Urinary bladder (tissue), 4 donors: ENCODE results near the gene KPNA1. TPM values are rescaled to one million over a fixed set of nuclear protein-coding genes. Genes with fewer than 3 reads are reported as not detected.
"Not testable (repeated sequence)": the region's sequence is repeated elsewhere in the genome, so short reads cannot be mapped to it uniquely, and the experiment has no call there.

Experiments used
- DNase-seq: peaks from one replicate; pipeline ENCODE4 v3.0.0-alpha.2; 2015; ENCODE audit errors: extremely low spot score
- H3K27ac ChIP-seq: one replicate; pipeline ENCODE4 v1.5.1; 2013; ENCODE audit warnings: low read depth, mild to moderate bottlenecking, moderate library complexity
- H3K36me3 ChIP-seq: one replicate; pipeline ENCODE4 v1.6.1; 2013; ENCODE audit warnings: mild to moderate bottlenecking, moderate library complexity; ENCODE audit not compliant: insufficient read depth
- H3K4me1 ChIP-seq: one replicate; pipeline ENCODE4 v1.6.1; 2013; ENCODE audit warnings: mild to moderate bottlenecking, moderate library complexity; ENCODE audit not compliant: insufficient read depth
- H3K4me3 ChIP-seq: one replicate; pipeline ENCODE4 v1.5.1; 2013; ENCODE audit warnings: low read depth, low read length
- WGBS: extraction: QIAGEN DNeasy Blood & Tissue Kit; methylation state at CpG from one replicate; pipeline ENCODE4 v1.1.7; 2013; 5-methylcytosine and 5-hydroxymethylcytosine counted together
- polyA plus RNA-seq: library from polyadenylated mRNA; stranded (reverse); fragments of 200-250 nt; gene quantifications from one replicate; pipeline ENCODE4 v1.2.3, GENCODE V29; 2013
- total RNA-seq: library from RNA; depleted of rRNA; stranded (reverse); fragments of >200 nt; gene quantifications from one replicate; pipeline ENCODE4 v1.2.3, GENCODE V29; 2014
- donor health status: healthy with polysubstance abuse.
- donor health status: healthy.

KPNA1 gene
- total and polyA plus RNA-seq, 2 donors: 22.5 to 38.0 TPM

DNA sequence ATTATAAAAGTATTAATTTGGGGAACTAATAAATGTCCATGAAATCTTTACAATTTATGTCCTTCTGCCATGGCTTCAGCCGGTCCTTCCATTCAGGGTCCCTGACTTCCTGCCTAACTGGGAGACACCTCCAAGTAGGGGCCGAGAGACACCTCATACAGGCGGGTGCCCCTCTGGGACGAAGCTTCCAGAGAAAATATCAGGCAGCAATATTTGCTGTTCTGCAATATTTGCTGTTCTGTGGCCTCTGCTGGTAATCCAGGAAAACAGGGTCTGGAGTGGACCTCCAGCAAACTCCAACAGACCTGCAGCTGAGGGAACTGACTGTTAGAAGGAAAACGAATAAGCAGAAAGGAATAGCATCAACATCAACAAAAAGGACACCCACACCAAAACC lies 70.2 kb downstream of the KPNA1 start:
- not testable (repeated sequence) for DNase-seq, H3K27ac ChIP-seq, H3K36me3 ChIP-seq, H3K4me1 ChIP-seq, H3K4me3 ChIP-seq
- WGBS: 98% methylated on average over 5 of the region's 5 CpGs

DNA sequence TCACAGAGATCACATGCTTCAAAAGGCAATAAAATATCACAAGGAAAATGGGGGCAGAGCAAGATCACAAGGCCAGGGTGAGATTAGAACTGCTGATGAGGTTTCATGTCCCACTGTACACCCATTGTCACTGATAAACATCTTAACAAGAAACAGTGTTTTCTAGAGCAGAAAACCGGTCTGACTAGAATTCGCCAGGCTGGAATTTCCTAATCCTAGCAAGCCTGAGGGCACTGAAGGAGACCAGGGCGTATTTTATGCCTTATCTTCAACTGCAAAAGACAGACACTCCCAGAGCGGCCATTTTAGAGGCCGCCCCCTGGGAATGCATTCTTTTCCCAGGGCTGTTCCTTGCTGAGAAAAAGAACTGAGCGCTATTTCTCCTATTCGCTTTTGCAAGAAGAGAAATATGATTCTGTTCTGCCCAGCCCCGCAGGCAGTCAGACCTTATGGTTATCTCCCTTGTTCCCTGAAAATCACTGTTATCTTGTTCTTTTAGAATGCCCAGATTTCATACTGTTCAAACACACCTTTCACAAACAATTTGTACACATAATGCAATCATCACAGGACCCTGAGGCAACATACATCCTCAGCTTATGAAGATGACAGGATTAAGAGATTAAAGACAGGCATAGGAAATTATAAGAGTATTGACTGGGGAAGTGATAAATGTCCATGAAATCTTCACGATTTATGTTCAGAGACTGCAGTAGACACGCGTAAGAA lies 70.8 kb downstream of the KPNA1 start:
- DNase-seq, H3K4me1 ChIP-seq, H3K27ac ChIP-seq, H3K4me3 ChIP-seq, H3K36me3 ChIP-seq: not testable (repeated sequence)
- 93% methylated on average over 11 of the region's 11 CpGs for WGBS

DNA sequence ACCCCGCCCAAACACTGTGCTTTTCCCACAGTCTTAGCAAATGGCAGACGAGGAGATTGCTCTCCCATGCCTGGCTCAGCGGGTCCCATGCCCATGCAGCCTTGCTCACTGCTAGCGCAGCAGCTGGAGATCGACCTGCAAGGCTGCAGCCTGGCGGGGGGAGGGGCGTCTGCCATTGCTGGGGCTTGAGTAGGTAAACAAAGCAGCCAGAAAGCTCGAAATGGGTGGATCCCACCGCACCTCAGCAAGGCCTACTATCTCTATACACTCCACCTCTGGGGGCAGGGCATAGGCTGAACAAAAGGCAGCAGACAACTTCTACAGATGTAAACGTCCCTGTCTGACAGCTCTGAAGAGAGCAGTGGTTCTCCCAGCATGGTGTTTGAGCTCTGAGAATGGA lies 71.6 kb downstream of the KPNA1 start:
- Histone ChIP-seq H3K4me3 (no peak overlapping the region), H3K36me3 (peaks cover 4% of the 10 kb centered on the region), H3K27ac (no peak overlapping the region), H3K4me1 (no peaks in the 10 kb centered on the region)
- 72% methylated on average over 10 of the region's 10 CpGs for WGBS
- no peak for DNase-seq

DNA sequence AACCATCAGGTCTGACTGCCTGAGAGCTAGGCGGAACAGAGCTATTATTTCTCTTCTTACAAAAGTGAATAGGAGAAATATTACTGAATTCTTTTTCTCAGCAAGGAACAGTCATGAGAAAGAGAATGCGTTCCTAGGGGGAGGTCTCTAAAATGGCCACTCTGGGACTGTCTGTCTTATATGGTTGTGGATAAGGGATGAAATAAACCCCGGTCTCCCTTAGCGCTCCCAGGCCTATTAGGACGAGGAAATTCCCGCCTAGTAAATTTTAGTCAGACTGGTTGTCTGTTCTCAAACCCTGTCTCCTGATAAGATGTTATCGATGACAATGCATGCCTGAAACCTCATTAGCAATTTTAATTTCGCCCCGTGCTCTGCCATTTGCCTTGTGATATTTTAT lies 78.8 kb downstream of the KPNA1 start:
- Histone ChIP-seq H3K4me3 (no peak overlapping the region), H3K4me1 (no peaks in the 10 kb centered on the region), H3K36me3 (peaks cover 6% of the 10 kb centered on the region), H3K27ac (no peak overlapping the region)
- DNase-seq: no peak
- WGBS: 93% methylated on average over 9 of the region's 9 CpGs

DNA sequence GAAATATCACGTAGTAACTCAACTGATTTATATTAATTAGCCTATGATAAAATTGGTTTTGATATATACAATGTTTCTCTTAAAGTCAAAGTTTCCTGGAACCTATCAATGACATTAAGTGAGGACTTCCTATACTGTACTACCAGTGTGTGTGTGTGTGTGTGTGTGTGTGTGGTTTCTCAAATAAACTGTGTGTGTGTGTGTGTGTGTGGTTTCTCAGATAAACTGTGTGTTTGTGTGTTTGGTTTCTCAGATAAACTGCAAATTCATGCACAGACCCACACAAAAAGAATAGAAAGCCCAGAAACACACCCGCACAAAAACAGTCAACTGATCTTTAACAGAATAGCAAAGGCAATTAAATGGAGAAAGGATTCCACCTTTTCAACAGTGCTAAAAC lies 84.4 kb downstream of the KPNA1 start:
- H3K36me3 ChIP-seq: no peaks in the 10 kb centered on the region
- H3K27ac ChIP-seq: no peak overlapping the region
- no peak for DNase-seq
- no peak overlapping the region for H3K4me3 ChIP-seq
- no peaks in the 10 kb centered on the region for H3K4me1 ChIP-seq
- WGBS: 93% methylated on average over 2 of the region's 2 CpGs

DNA sequence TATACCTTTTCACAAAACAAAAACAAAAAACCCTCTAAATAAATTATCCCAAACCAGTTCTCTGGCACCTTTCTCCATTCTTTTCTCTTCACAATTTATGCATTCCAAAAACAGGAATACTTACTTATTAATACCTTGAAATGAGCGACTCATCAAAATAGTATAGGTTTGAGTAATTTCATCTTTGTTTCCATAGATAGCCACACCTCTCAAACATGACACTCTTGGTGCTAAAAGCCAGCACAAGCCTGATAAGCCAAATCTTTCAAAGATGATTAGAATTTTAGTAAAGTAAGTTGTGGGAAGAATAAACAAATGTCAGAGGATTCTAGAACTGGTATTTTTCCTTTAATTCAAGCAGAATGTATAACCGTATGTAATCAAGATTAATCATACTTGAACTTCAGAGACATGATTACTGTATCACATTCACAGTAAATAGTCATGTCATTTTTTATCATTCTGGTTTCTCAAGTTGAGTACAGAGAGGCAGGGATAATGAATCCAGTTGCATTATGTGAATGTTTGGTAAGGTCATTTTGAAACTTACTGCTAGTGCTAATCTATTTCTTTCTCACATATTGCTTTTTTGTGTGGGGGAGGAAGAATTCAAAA lies 86.8 kb downstream of the KPNA1 start:
- no peaks in the 10 kb centered on the region for H3K36me3 ChIP-seq
- 85% methylated on average over 2 of the region's 2 CpGs for WGBS
- no peak overlapping the region for H3K4me3 ChIP-seq
- no peak for DNase-seq
- no peak overlapping the region for H3K27ac ChIP-seq
- H3K4me1 ChIP-seq: no peaks in the 10 kb centered on the region

DNA sequence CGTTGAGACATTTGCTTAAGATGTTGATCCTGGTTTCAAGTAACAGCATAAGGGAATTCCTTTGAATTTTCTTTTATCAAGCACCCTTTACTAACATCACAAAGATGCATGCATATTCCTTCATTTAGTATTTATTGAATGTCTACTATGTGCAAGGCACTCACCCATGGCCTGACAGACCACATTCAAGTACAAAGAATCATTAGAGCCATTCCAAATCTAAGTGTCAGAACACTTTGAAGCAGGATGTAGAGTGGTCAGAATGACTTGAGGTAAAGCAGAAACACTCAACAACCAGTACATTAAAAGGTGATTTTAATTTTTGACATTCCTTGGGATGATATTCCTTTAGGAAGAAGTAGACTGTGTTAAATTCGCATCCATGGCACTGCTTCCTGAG lies 92.9 kb downstream of the KPNA1 start:
- WGBS: 86% methylated on average over 2 of the region's 2 CpGs
- no peak for DNase-seq

DNA sequence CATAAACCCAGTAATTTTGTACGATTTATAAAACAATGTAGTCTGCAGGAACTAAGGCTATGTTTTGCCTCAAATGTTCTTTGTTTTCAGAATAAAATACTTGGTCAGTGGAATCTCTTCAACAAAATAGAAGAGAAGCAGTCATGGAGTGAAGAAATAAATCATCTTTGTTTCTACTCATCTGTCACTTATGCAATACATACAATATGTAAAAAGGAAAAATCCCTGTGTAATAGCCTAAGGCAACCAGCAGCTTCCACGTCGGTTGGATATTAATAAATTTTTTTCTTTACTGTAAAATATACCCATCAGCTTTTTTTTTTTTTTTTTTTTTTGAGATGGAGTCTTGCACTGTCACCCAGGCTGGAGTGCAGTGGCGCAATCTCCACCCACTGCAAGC lies 93.6 kb downstream of the KPNA1 start:
- WGBS: 91% methylated on average over 4 of the region's 4 CpGs
- Histone ChIP-seq H3K36me3 (no peaks in the 10 kb centered on the region), H3K4me1 (peaks cover 2% of the 10 kb centered on the region), H3K4me3 (no peak overlapping the region), H3K27ac (no peak overlapping the region)
- DNase-seq: no peak

More for the DNA sequence above, 92.9 kb downstream of the KPNA1 start:
- H3K36me3 ChIP-seq: no peaks in the 10 kb centered on the region
- no peak overlapping the region for H3K27ac ChIP-seq
- H3K4me1 ChIP-seq: peaks cover 2% of the 10 kb centered on the region
- no peak overlapping the region for H3K4me3 ChIP-seq

DNA sequence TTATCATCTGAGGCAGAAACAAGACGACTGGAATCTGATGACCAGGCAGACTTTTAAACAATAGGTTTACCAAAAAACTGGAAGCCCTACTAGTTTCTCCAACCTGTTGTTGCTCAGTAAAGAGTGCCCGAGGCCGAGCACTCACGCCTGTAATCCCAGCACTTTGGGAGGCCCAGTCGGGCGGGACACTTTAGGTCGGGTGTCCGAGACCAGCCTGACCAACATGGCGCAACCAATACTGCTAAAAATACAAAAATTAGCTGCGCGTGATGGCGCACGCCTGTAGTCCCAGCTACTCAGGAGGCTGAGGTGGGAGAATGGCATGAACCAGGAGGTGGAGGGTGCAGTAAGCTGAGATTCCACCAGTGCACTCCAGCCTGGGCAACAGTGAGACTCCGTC lies 97.8 kb downstream of the KPNA1 start:
- Histone ChIP-seq H3K4me3 (peak overlapping the region; percentile 58), H3K4me1 (peaks cover 2% of the 10 kb centered on the region), H3K27ac (no peak overlapping the region), H3K36me3 (no peaks in the 10 kb centered on the region)
- DNase-seq: no peak
- WGBS: 52% methylated on average over 14 of the region's 14 CpGs

DNA sequence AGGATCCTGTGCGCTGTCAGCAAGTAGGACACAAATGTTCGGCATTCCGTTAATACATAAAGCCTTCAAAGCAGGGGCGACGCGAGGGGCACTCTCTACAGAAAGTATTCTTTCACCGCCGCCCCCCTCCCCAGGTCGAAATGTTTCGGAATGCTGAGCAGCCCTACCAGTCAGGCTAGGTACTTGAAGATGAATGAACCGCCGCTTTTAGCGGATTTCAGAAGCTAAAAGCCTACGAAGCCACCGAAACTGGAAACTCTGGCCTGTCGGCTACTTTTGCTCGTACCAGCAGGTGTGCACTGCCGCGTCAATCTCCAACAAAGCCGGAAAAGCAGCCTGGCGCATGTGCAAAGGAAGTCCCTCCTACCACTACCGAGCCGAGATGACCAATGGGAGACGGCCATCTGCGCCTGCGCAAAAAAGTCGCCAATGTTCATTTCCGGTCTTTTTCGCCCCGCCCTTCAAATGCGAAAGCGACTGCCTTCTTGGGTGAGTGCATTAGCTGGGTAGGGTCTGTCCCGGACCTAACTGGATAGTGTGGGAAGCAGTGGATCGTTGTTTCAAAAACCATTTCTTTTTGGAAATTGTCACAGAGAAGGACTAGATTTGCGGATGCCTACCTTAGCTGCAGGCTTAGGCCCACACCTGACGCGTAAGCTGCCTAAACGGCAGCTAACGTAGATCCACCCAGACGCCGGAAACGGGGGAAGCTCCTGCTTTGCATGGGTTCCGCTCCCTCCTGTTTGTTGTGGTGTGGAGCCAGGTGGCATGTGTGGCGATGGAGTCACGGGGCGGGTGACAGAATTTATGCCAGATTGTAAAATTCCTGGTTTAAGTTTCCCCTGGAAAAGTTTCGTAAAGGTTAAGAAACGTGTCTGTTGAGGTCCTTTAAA lies 98.7 kb downstream of the KPNA1 start, which contains the start of gene WDR5B:
TSS of gene WDR5B (minus strand) at position 301 of the 893 bp plus-strand sequence. CDS start 534 bp downstream, outside the sequence.
- Histone ChIP-seq H3K4me1 (peaks cover 2% of the 10 kb centered on the region), H3K27ac (peak within 1 kb of the TSS; percentile 63), H3K4me3 (peak within 1 kb of the TSS; percentile 64), H3K36me3 (no peaks in the 10 kb centered on the region)
- DNase-seq: peak; percentile 98
- WGBS: under 1% methylated on average over 48 of the region's 48 CpGs

DNA sequence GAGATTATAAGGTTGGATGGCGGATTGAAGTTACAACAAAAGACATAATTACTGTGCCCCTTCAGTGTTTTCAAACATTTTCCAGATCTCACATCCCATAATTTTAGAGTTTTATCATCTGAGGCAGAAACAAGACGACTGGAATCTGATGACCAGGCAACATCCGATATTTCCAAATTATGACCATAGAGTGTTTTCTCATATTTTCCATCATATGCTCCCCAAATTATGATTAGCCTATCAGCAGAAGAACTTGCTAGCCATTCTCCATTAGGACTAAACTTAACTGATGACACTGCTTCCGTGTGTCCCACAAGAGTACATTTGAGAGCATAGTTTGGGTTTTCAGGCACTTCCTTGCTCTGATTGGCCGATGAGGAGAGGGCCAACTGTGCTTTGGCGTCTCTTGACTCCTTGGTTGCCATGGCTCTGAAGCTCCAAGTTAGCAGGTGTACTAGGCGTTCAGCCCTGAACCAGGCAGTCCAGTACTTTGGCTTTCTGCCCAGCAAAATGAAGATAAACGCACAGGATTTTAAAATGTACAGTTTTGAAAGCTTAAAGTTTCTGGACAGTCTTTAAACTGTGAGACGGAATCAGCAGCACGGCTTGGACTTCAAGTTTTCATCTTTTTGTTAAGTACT lies 99.5 kb downstream of the KPNA1 start:
- Histone ChIP-seq H3K4me1 (peaks cover 2% of the 10 kb centered on the region), H3K27ac (peak overlapping the region; percentile 63), H3K4me3 (peak overlapping the region; percentile 64), H3K36me3 (no peaks in the 10 kb centered on the region)
- peak; percentile 17 for DNase-seq
- 20% methylated on average over 10 of the region's 10 CpGs for WGBS

DNA sequence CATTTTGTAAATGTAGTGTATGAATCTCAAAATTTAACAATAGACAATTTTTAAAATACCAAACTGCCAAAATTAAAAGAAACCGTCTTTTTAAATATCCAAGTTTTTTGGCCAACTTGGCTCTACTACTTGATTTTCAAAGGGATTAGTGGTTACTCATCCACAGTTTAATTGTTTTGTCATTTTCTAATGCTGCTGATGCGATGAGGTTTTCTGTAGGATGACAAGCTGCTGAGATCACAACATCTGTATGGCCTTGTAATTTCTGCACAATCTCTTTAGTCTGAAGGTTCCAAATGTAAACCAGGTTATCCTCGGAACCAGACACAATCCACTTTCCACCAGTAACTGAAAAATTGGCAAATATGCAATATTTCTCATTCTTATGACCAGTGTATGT lies 100.3 kb downstream of the KPNA1 start:
- 75% methylated on average over 3 of the region's 3 CpGs for WGBS
- no peak for DNase-seq
- peaks cover 3% of the 10 kb centered on the region for H3K36me3 ChIP-seq
- H3K4me1 ChIP-seq: peaks cover 2% of the 10 kb centered on the region
- H3K27ac ChIP-seq: no peak overlapping the region
- H3K4me3 ChIP-seq: no peak overlapping the region

DNA sequence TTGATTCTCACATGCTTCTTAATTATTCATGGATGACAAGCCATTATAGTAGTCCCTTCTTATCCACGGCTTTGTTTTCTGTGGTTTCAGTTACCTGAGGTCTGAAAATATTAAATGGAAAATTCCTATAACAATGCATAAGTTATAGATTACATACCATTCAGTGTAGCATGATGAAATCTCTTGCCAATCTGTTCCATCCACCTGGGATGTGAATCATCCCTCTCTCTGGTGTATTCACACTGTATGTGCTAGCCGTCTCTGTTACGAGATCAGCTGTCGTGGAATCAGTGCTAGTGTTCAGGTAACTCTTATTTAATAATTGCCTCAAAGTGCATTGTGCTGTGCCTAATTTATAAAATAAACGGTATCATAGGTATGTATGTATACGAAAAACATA lies 104.1 kb downstream of the KPNA1 start:
- Histone ChIP-seq H3K4me3 (no peak overlapping the region), H3K4me1 (no peaks in the 10 kb centered on the region), H3K27ac (no peak overlapping the region), H3K36me3 (peaks cover 5% of the 10 kb centered on the region)
- DNase-seq: no peak
- WGBS: 91% methylated on average over 6 of the region's 6 CpGs
